NOMO-1 (cell line): ENCODE measurements around the gene WFDC10A.
"Not testable (repeated sequence)": the region's sequence is repeated elsewhere in the genome, so short reads cannot be mapped to it uniquely, and the experiment has no call there.

Experiments used
- DNase-seq, 2 experiments: peaks; one replicate each; lab custom pipeline; 2025; ENCODE audit not compliant: unreplicated experiment in 2 of 2; lab: John Stamatoyannopoulos, UW

The WFDC10A gene

DNA sequence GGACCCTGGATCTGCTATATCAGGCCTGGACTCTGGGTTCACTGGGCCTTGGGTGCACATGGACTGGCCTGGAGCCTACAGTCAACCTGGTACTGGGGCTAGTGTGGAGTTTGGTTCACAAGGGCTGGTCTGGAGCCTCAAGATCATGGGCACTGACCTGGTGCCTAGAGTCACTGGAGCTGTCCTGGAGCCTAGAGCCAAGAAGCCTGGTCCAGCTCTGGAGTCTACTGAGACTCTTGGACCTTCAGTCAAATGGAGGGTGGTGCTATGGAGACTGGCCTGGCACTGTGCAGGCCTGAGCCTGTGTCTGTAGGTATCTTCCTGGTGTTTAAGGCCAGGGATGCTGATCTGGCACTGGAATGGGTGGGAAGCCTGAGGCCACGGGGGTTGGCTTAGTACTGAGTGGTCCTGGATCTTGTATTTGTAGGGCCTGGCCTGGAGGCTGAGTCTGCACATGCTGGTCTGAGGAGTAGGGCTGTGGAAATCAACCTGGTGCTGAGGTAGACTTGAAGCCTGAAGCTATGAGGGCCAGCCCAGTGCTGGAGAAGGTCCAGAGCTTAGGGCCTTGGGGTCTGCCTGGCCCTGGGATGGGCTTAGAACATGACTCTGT, 18.0 kb downstream of the WFDC10A start:
- DNase-seq = no peak

DNA sequence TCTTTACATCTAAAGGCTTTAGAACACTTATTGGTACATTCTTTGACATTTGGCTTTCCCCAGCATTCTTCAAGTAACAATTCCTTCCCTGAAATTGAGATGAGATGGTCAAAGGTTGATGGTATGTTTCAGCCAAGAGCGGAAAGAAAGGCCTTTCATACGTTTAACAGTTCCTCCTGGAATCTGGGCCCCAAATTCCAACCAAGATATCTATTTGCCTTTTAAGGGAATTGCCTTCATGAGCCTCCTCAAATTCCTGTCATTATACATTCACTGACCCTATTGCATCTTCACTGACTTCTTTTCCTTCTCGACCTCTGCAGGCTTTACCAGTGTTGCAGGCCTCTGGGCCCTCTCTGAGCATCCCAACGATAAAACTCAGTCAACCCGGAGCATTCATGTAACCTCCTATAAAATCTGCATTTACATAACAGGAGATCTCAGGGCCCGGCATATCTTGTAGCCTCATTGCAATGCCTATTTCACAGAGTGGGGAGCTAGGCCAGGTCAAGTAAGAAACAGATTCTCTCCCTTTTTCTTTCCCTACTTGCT, 19.8 kb downstream of the WFDC10A start:
- no peak for DNase-seq

DNA sequence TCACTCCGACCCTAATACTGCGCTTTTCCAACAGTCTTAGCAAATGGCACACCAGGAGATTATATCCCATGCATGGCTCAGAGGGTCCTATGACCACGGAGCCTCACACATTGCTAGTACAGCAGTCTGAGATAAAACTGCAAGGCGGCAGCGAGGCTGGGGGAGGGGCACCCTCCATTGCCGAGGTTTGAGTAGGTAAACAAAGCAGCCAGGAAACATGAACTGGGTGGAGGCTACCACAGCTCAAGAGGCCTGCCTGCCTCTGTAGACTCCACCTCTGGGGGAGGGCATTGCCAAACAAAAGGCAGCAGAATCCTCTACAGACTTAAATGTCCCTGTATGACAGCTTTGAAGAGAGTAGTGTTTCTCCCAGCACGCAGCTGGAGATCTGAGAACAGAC, 22.2 kb downstream of the WFDC10A start:
- DNase-seq = not testable (repeated sequence)

DNA sequence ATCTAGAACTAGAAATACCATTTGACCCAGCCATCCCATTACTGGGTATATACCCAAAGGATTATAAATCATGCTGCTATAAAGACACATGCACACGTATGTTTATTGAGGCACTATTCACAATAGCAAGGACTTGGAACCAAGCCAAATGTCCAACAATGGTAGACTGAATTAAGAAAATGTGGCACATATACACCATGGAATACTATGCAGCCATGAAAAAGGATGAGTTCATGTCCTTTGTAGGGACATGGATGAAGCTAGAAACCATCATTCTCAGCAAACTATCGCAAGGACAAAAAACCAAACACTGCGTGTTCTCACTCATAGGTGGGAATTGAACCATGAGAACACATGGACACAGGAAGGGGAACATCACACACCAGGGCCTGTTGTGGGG, 27.5 kb downstream of the WFDC10A start:
- not testable (repeated sequence) for DNase-seq

DNA sequence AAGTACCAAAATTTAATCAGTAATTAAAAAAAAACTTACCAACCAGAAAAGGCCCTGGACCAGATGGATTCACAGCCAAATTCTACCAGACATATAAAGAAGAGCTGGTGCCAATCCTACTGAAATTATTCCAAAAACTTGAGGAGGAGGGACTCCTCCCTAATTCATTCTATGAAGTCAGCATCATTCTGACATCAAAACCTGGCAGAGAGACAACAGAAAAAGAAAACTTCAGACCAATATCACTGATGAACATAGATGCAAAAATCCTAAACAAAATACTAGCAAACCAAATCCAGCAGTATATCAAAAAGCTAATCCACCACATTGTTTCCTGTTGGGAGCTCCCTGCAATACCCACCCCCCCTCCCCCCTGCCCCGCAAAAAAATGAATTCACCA, 40.6 kb downstream of the WFDC10A start, which contains the start of gene WFDC11:
TSS of gene WFDC11 (minus strand) at position 101 of the 400 bp plus-strand sequence. CDS start 19,639 bp downstream, outside the sequence.
- no peak for DNase-seq

DNA sequence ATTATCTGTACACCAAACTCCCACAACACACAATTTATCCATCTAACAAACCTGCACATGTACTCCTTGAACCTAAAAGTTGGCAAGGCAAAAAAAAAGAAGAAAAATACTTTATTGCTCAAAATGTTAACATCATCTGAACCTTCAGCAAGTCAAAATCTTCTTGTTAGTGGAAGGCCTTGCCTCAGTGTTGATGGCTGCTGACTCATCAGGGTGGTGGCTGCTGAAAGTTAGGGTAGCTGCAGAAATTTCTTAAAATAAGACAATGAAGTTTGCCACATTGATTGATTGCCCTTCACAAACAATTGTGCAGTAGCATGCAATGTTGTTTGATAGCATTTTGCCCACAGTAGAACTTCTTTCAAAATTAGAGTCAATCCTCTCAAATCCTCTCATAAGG, 43.2 kb downstream of the WFDC10A start:
- DNase-seq = peak; percentile 13 to 39

DNA sequence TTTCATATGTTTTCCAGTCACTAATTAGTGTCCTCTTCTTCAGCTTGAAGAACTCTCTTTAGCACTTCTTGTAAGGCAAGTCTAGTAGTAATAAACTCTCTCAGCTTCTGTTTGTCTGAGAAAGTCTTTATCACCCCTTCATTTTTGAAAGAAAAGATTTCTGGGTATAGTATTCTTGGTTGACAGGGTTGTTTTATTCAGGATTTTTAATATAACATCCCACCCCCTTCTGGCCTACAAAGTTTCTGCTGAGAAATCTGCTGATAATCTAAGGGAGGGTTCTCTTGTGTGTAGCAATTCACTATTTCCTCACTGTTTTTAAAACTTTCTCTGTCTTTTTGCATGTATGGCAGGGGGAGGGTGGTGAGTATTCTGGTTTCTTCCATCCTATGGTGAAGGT, 50.1 kb downstream of the WFDC10A start:
- no peak for DNase-seq
